Gastroesophageal sphincter (tissue), 4 donors: ENCODE data around the gene CDH1. TPM values are rescaled to one million over a fixed set of nuclear protein-coding genes. Genes with fewer than 3 reads are reported as not detected.

Source experiments
- ATAC-seq: fragments of 150-250 bp; one replicate; pipeline ENCODE4 v1.9.1; 2016; ENCODE audit warnings: mild to moderate bottlenecking, moderate library complexity
- H3K27ac ChIP-seq, 4 donors: fragments of 200-600 bp; sonication (generic) in 3 of 4; 1 replicate in 3 of 4; 2 replicates in 1 of 4; pipeline ENCODE4 v1.5.1; 2016 to 2019
- H3K27me3 ChIP-seq: fragments of 200-600 bp; sonication (generic); one replicate; pipeline ENCODE4 v1.5.1; 2019
- H3K36me3 ChIP-seq, 2 donors: fragments of 200-600 bp; sonication (generic); one replicate each; pipeline ENCODE4 v1.5.1; 2019; ENCODE audit warnings: control low read depth in 1 of 2
- H3K4me1 ChIP-seq, 3 donors: fragments of 200-600 bp; sonication (generic); 1 replicate in 2 of 3; 2 replicates in 1 of 3; pipeline ENCODE4 v1.5.1; 2016 to 2019; ENCODE audit warnings: control low read depth in 2 of 3
- H3K4me3 ChIP-seq, 2 donors: fragments of 200-600 bp; sonication (generic); one replicate each; pipeline ENCODE4 v1.5.1; 2019; ENCODE audit warnings: mild to moderate bottlenecking in 1 of 2, moderate library complexity in 1 of 2
- H3K9me3 ChIP-seq, 3 donors: fragments of 200-600 bp; sonication (generic); one replicate each; pipeline ENCODE4 v1.5.1; 2017 to 2019; ENCODE audit warnings: control low read depth in 2 of 3
- CTCF ChIP-seq, 4 experiments: fragments of 200-600 bp in 2 of 4; fragments of 450-650 bp in 2 of 4; sonication (generic) in 1 of 4; IDR thresholded peaks; one replicate each; pipeline ENCODE4 v1.5.1; 2017 to 2019; ENCODE audit warnings: antibody characterized with exemption in 4 of 4, mild to moderate bottlenecking in 2 of 4, moderate library complexity in 2 of 4
- EP300 ChIP-seq: sonication (generic); formaldehyde crosslinking; IDR thresholded peaks from one replicate; pipeline ENCODE4 v1.6.1; 2017; ENCODE audit warnings: antibody characterized with exemption, mild to moderate bottlenecking
- POLR2A ChIP-seq, 2 donors: fragments of 450-650 bp; IDR thresholded peaks; one replicate each; pipeline ENCODE4 v1.6.1; 2017; ENCODE audit warnings: antibody characterized with exemption in 2 of 2, mild to moderate bottlenecking in 2 of 2, moderate library complexity in 1 of 2
- POLR2AphosphoS5 ChIP-seq: sonication (generic); formaldehyde crosslinking; IDR thresholded peaks from one replicate; pipeline ENCODE4 v1.6.1; 2017; ENCODE audit warnings: antibody characterized with exemption
- WGBS, 2 donors: methylation state at CpG; one replicate each; pipeline ENCODE4 v1.1.5; 2018; ENCODE audit warnings: low coverage in 1 of 2; 5-methylcytosine and 5-hydroxymethylcytosine counted together
- total RNA-seq, 4 donors: library from RNA; depleted of rRNA; stranded (reverse); fragments of >200 nt; gene quantifications; one replicate each; pipeline ENCODE4 v1.1.0, GENCODE V29; 2016

CDH1 gene
- total RNA-seq, 4 donors from 2014 or later: 0.13 to 12.0 (median 1.2) TPM

GRCh38 chr16:68768771-68769170 is 31.7 kb downstream of the CDH1 start:
- Histone ChIP-seq H3K4me3 (no peak overlapping the region), H3K4me1 (no peaks in the 10 kb centered on the region), H3K27me3 (no peaks in the 10 kb centered on the region), H3K36me3 (no peaks in the 10 kb centered on the region), H3K9me3 (no peaks in the 10 kb centered on the region), H3K27ac (no peak overlapping the region)
- ATAC-seq: no peak
- TF ChIP-seq POLR2AphosphoS5 (no peak), POLR2A (IDR thresholded peaks at IDR 0.05) (no peak), EP300 (no peak), CTCF (IDR thresholded peaks at IDR 0.05) (no peak)
- WGBS, 2 donors: 90 to 95% methylated on average over 2 of the region's 2 CpGs

GRCh38 chr16:68770671-68771070 is 33.6 kb downstream of the CDH1 start:
- no peak for ATAC-seq
- Histone ChIP-seq H3K27ac (no peak overlapping the region), H3K9me3 (no peaks in the 10 kb centered on the region), H3K27me3 (no peaks in the 10 kb centered on the region), H3K4me3 (no peak overlapping the region), H3K36me3 (no peaks in the 10 kb centered on the region), H3K4me1 (no peaks in the 10 kb centered on the region)
- 69 to 77% methylated on average over 2 to 6 of the region's 8 CpGs for WGBS, 2 donors
- TF ChIP-seq CTCF (IDR thresholded peaks at IDR 0.05): no peak

- no peak for ATAC-seq
- WGBS, 2 donors: 85 to 90% methylated on average over 6 to 10 of the region's 11 CpGs
- H3K9me3 ChIP-seq: no peaks in the 10 kb centered on the region
Observed at GRCh38 chr16:68772030-68772681, 35.1 kb downstream of the CDH1 start.

GRCh38 chr16:68772871-68773270 is 35.8 kb downstream of the CDH1 start:
- no peak for ATAC-seq
- H3K9me3 ChIP-seq: no peaks in the 10 kb centered on the region
- H3K27me3 ChIP-seq: no peaks in the 10 kb centered on the region
- no peaks in the 10 kb centered on the region for H3K4me1 ChIP-seq
- no peak overlapping the region for H3K4me3 ChIP-seq
- no peaks in the 10 kb centered on the region for H3K36me3 ChIP-seq
- TF ChIP-seq POLR2AphosphoS5 (no peak), CTCF (IDR thresholded peaks at IDR 0.05) (no peak), EP300 (no peak), POLR2A (IDR thresholded peaks at IDR 0.05) (no peak)
- 83 to 91% methylated on average over 1 to 2 of the region's 2 CpGs for whole genome bisulfite sequencing, 2 donors
- H3K27ac ChIP-seq: no peak overlapping the region

More at GRCh38 chr16:68772030-68772681, 35.1 kb downstream of the CDH1 start:
- no peaks in the 10 kb centered on the region for H3K27me3 ChIP-seq
- no peak overlapping the region for H3K27ac ChIP-seq
- TF ChIP-seq EP300 (no peak), POLR2AphosphoS5 (no peak), CTCF (IDR thresholded peaks at IDR 0.05) (no peak), POLR2A (IDR thresholded peaks at IDR 0.05) (no peak)
- H3K36me3 ChIP-seq: no peaks in the 10 kb centered on the region
- no peaks in the 10 kb centered on the region for H3K4me1 ChIP-seq
- H3K4me3 ChIP-seq: no peak overlapping the region

GRCh38 chr16:68774982-68775634 is 38.0 kb downstream of the CDH1 start:
- H3K27me3 ChIP-seq: no peaks in the 10 kb centered on the region
- H3K36me3 ChIP-seq: no peaks in the 10 kb centered on the region
- no peak for ATAC-seq
- WGBS, 2 donors: 68 to 82% methylated on average over 7 of the region's 7 CpGs
- TF ChIP-seq POLR2A (IDR thresholded peaks at IDR 0.05) (no peak), CTCF (IDR thresholded peaks at IDR 0.05) (no peak), POLR2AphosphoS5 (no peak)
- H3K4me3 ChIP-seq: no peak overlapping the region
- H3K9me3 ChIP-seq: no peaks in the 10 kb centered on the region
- H3K27ac ChIP-seq: no peak overlapping the region
- H3K4me1 ChIP-seq: no peaks in the 10 kb centered on the region
